ENCODE results near the gene TSNAXIP1. TPM values are rescaled to one million over a fixed set of nuclear protein-coding genes. Genes with fewer than 3 reads are reported as not detected.

The TSNAXIP1 gene
- total and polyA plus RNA-seq, 8 donors = 0.25 to 11.1 (median 1.0) TPM

- 81 to 89% methylated on average over 2 of the region's 2 CpGs for WGBS, 2 donors
- no peak overlapping the region for H3K27ac ChIP-seq
- H3K27me3 ChIP-seq = no peaks in the 10 kb centered on the region
- no peak for ATAC-seq
- FAIRE-seq = no peak
- intact Hi-C loops (cut with DNase I) = no loop called here
- no peak for DNase-seq
- peaks cover 0 to 6% (median 2%) of the 10 kb centered on the region in 3 donors for H3K4me1 ChIP-seq
- no peaks in the 10 kb centered on the region for H3K9me3 ChIP-seq
- no peak overlapping the region for H3K4me3 ChIP-seq
- H3K36me3 ChIP-seq = no peaks in the 10 kb centered on the region
- no peak for TF ChIP-seq CTCF (IDR thresholded peaks at IDR 0.05)
Observed at GRCh38 chr16:67837811-67838210, 31.1 kb downstream of the TSNAXIP1 start.

DNA sequence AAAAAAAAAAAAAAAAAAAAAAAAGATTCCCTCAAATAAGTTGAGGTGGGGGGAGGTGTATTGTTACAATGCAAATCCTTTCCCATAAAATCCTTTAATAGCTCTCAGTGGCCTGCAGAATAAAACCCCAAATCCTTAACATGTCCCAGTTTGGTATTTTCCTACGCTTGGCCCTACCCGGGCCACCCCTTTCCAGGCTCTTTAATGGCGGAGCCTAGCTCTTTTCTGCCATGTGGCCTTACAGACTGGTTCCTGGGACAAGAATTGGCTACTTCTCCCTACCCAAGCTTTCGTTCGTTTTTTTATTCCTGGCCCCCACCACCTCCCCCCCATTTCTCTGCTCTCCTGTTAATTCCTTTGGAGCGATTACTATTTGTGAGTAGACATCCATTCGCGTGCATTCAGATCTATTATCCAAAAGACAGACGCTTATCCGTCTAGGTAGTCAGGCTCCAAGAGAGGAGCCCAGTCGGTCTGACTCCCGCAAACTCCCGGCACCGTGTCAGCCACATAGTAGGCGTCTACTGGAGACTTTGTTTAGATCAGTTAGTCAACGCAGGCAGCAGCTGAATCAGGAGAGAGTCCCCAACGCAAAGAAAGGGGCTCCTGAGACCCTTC is 34.6 kb downstream of the TSNAXIP1 start:
- Histone ChIP-seq H3K4me1 (peaks cover 8 to 26% (median 19%) of the 10 kb centered on the region in 3 donors), H3K36me3 (no peaks in the 10 kb centered on the region), H3K9me3 (no peaks in the 10 kb centered on the region), H3K27ac (peak overlapping the region; percentile 82 to 100 (median 98)), H3K27me3 (no peaks in the 10 kb centered on the region), H3K4me3 (peak overlapping the region in 3 of 4 donors; percentile 53 to 76 (median 65))
- intact Hi-C loops (cut with DNase I) = no loop called here
- FAIRE-seq = no peak
- 38 to 42% methylated on average over 17 of the region's 17 CpGs for WGBS, 2 donors
- no peak for DNase-seq
- ATAC-seq = no peak
- TF ChIP-seq CTCF (IDR thresholded peaks at IDR 0.05) = no peak

DNA sequence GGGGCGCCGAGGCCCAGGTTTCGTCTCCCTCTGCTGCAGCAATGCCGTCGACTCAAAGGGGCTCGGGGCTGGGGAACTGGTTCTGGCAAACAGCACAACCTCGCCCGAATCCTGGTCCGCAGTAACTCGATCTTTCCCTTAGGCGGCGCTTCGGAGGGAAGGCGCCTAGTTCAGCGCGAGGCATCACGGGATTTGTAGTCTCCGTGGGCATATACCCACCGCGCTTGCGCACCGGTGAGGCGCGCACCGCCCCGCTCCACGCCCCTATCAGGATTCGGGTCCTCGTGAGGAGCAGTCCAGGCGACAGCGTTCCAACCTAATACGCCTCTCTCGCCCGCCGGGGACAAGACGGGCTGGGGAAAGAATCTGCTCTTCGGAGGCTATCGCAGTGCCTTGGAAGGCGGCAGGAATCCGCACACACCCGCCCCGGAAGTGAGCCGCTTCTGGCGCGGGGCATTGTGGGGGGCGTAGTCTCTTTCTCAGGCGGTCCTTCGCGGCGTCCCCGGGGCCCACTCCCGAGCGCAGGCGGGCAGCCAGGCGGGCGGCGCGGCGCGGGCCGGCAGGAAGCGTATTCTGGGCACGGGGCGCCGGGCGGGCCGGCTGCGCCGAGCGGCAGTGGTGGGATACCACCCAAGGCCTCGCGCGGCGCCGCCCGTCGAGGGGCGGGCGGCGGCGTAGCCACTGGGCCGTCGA is 35.3 kb downstream of the TSNAXIP1 start, which contains the start of gene THAP11:
Gene THAP11, plus strand, starts transcription at position 505 of the 693 bp plus-strand sequence. CDS start 235 bp downstream, outside the sequence.
- WGBS, 2 donors = 0% methylated on average over 69 to 83 of the region's 83 CpGs

GRCh38 chr16:67842509-67843342 is 36.0 kb downstream of the TSNAXIP1 start:
- peaks cover 8 to 26% (median 19%) of the 10 kb centered on the region in 3 donors for H3K4me1 ChIP-seq
- ATAC-seq (peak; percentile 10 to 38 (median 12)), DNase-seq (peak; percentile 45 to 83 (median 60)), FAIRE-seq (no peak)
- no peak for TF ChIP-seq CTCF (IDR thresholded peaks at IDR 0.05)
- peak overlapping the region; percentile 82 to 100 (median 98) for H3K27ac ChIP-seq
- no peaks in the 10 kb centered on the region for H3K27me3 ChIP-seq
- H3K9me3 ChIP-seq = no peaks in the 10 kb centered on the region
- peak overlapping the region; percentile 53 to 83 (median 70) for H3K4me3 ChIP-seq
- WGBS, 2 donors = 0% methylated on average over 65 to 67 of the region's 67 CpGs
- intact Hi-C loops (cut with DNase I) = no loop called here
- no peaks in the 10 kb centered on the region for H3K36me3 ChIP-seq

More for the DNA sequence above, 35.3 kb downstream of the TSNAXIP1 start, which contains the start of gene THAP11:
- peak within 1 kb of the TSS; percentile 53 to 83 (median 70) for H3K4me3 ChIP-seq
- no peaks in the 10 kb centered on the region for H3K27me3 ChIP-seq
- peak; percentile 71 to 86 (median 75) for ATAC-seq
- H3K36me3 ChIP-seq = no peaks in the 10 kb centered on the region
- TF ChIP-seq CTCF (IDR thresholded peaks at IDR 0.05) = peak; percentile 66 to 86 (median 70)
- no peaks in the 10 kb centered on the region for H3K9me3 ChIP-seq
- intact Hi-C loops (cut with DNase I) = no loop called here
- peak; percentile 93 to 97 (median 94) for DNase-seq
- peaks cover 8 to 26% (median 19%) of the 10 kb centered on the region in 3 donors for H3K4me1 ChIP-seq
- peak within 1 kb of the TSS; percentile 82 to 100 (median 98) for H3K27ac ChIP-seq
- FAIRE-seq = no peak
